H9 (cell line): Measurements from ENCODE around the gene KRT81. TPM values are rescaled to one million over a fixed set of nuclear protein-coding genes. Genes with fewer than 3 reads are reported as not detected.

Source experiments
- DNase-seq: peaks from one replicate; pipeline ENCODE4 v3.0.0-alpha.2; 2017
- H2AFZ ChIP-seq: one replicate; pipeline ENCODE4 v1.6.1; 2013; ENCODE audit warnings: mild to moderate bottlenecking, low read length, control low read depth, moderate library complexity
- H2AK5ac ChIP-seq: 2 replicates; pipeline ENCODE4 v1.6.1; 2013; ENCODE audit warnings: low read length, control low read depth, mixed read lengths; ENCODE audit not compliant: insufficient read length
- H2BK120ac ChIP-seq: one replicate; pipeline ENCODE4 v1.6.1; 2013; ENCODE audit warnings: low read depth, mild to moderate bottlenecking, low read length, control low read depth, inconsistent platforms; ENCODE audit not compliant: poor library complexity, severe bottlenecking
- H2BK12ac ChIP-seq: 2 replicates; pipeline ENCODE4 v1.6.1; 2013; ENCODE audit warnings: low read length, control low read depth, mixed read lengths, low read depth; ENCODE audit not compliant: insufficient read length
- H2BK15ac ChIP-seq: 2 replicates; pipeline ENCODE4 v1.6.1; 2013; ENCODE audit warnings: low read depth, low read length, control low read depth
- H2BK20ac ChIP-seq: one replicate; pipeline ENCODE4 v1.6.1; 2013; ENCODE audit warnings: low read depth, mild to moderate bottlenecking, low read length, control low read depth, inconsistent platforms; ENCODE audit not compliant: poor library complexity, severe bottlenecking
- H2BK5ac ChIP-seq: 2 replicates; pipeline ENCODE4 v1.6.1; 2013; ENCODE audit warnings: low read length, control low read depth, mixed read lengths; ENCODE audit not compliant: insufficient read length
- H3K14ac ChIP-seq: 2 replicates; pipeline ENCODE4 v1.6.1; 2013; ENCODE audit warnings: low read length, control low read depth; ENCODE audit not compliant: insufficient read depth
- H3K18ac ChIP-seq: 2 replicates; pipeline ENCODE4 v1.6.1; 2013; ENCODE audit warnings: low read depth, mild to moderate bottlenecking, mixed read lengths, low read length, control low read depth; ENCODE audit not compliant: insufficient read length
- H3K23ac ChIP-seq: 2 replicates; pipeline ENCODE4 v1.6.1; 2013; ENCODE audit warnings: low read length, control low read depth, mixed read lengths, low read depth; ENCODE audit not compliant: insufficient read length
- H3K23me2 ChIP-seq: 2 replicates; pipeline ENCODE4 v1.6.1; 2013; ENCODE audit warnings: low read depth, mild to moderate bottlenecking, mixed read lengths, low read length, control low read depth; ENCODE audit not compliant: insufficient read length, poor library complexity, severe bottlenecking
- H3K27ac ChIP-seq: 2 replicates; pipeline ENCODE4 v1.5.1; 2013; ENCODE audit warnings: low read length, control low read depth, mixed read lengths, low read depth; ENCODE audit not compliant: insufficient read length
- H3K27me3 ChIP-seq: 2 replicates; pipeline ENCODE4 v1.6.1; 2013; ENCODE audit warnings: low read length, control low read depth, inconsistent platforms; ENCODE audit not compliant: insufficient read depth
- H3K4ac ChIP-seq: 2 replicates; pipeline ENCODE4 v1.6.1; 2013; ENCODE audit warnings: low read depth, mild to moderate bottlenecking, control low read depth, inconsistent platforms, low read length, moderate library complexity
- H3K4me1 ChIP-seq: 2 replicates; pipeline ENCODE4 v1.6.1; 2013; ENCODE audit warnings: low read length, control low read depth, inconsistent platforms; ENCODE audit not compliant: insufficient read depth
- H3K4me2 ChIP-seq: 2 replicates; pipeline ENCODE4 v1.6.1; 2013; ENCODE audit warnings: low read length, control low read depth, mixed read lengths; ENCODE audit not compliant: insufficient read length, insufficient read depth
- H3K56ac ChIP-seq: 2 replicates; pipeline ENCODE4 v1.6.1; 2013; ENCODE audit warnings: low read depth, mild to moderate bottlenecking, mixed read lengths, low read length, control low read depth; ENCODE audit not compliant: insufficient read length
- H3K79me1 ChIP-seq: 2 replicates; pipeline ENCODE4 v1.6.1; 2013; ENCODE audit warnings: low read depth, mild to moderate bottlenecking, moderate library complexity, low read length, control low read depth, inconsistent platforms; ENCODE audit not compliant: insufficient read depth, poor library complexity, severe bottlenecking
- H3K79me2 ChIP-seq: 2 replicates; pipeline ENCODE4 v1.6.1; 2013; ENCODE audit warnings: low read length, control low read depth, inconsistent platforms; ENCODE audit not compliant: insufficient read depth
- H3K9ac ChIP-seq: 2 replicates; pipeline ENCODE4 v1.6.1; 2013; ENCODE audit warnings: low read length, control low read depth, mixed read lengths; ENCODE audit not compliant: insufficient read length; ENCODE audit errors: extremely low read depth
- H3K9me3 ChIP-seq: one replicate; pipeline ENCODE4 v1.6.1; 2013; ENCODE audit warnings: low read depth, low read length, inconsistent platforms; ENCODE audit not compliant: control insufficient read depth
- H3T11ph ChIP-seq: one replicate; pipeline ENCODE4 v1.6.1; 2013; ENCODE audit warnings: mild to moderate bottlenecking, low read length, control low read depth, inconsistent platforms
- H4K20me1 ChIP-seq: one replicate; pipeline ENCODE4 v1.6.1; 2013; ENCODE audit not compliant: control insufficient read depth, insufficient read length, insufficient read depth
- H4K5ac ChIP-seq: 2 replicates; pipeline ENCODE4 v1.6.1; 2013; ENCODE audit warnings: low read depth, mild to moderate bottlenecking, mixed read lengths, low read length, control low read depth; ENCODE audit not compliant: insufficient read length
- H4K8ac ChIP-seq: replicated peaks from 2 replicates; pipeline ENCODE4 v1.6.1; 2013; ENCODE audit warnings: low read length, control low read depth, mixed read lengths, low read depth; ENCODE audit not compliant: insufficient read length
- H4K91ac ChIP-seq: 2 replicates; pipeline ENCODE4 v1.6.1; 2013; ENCODE audit warnings: low read depth, mild to moderate bottlenecking, moderate library complexity, mixed read lengths, low read length, control low read depth; ENCODE audit not compliant: insufficient read length
- H3K27ac Mint-ChIP-seq, 3 experiments: 2 replicates in 2 of 3; 3 replicates in 1 of 3; pipeline ENCODE4 v1.8.0; 2020 to 2021; ENCODE audit warnings: mixed read lengths in 3 of 3, mild to moderate bottlenecking in 1 of 3, moderate library complexity in 1 of 3
- H3K27me3 Mint-ChIP-seq: 2 replicates; pipeline ENCODE4 v1.8.0; 2021; ENCODE audit warnings: low read depth, mild to moderate bottlenecking, moderate library complexity, mixed read lengths
- H3K36me3 Mint-ChIP-seq, 3 experiments: 2 replicates in 2 of 3; 3 replicates in 1 of 3; pipeline ENCODE4 v1.8.0; 2020 to 2021; ENCODE audit warnings: low read depth in 3 of 3, mixed read lengths in 3 of 3; ENCODE audit not compliant: insufficient read depth in 1 of 3
- H3K4me1 Mint-ChIP-seq, 2 experiments: 2 replicates each; pipeline ENCODE4 v1.8.0; 2020; ENCODE audit warnings: mixed read lengths in 2 of 2
- H3K4me3 Mint-ChIP-seq, 2 experiments: 2 replicates in 1 of 2; 3 replicates in 1 of 2; pipeline ENCODE4 v1.8.0; 2020 to 2021; ENCODE audit warnings: mild to moderate bottlenecking in 2 of 2, mixed read lengths in 2 of 2, moderate library complexity in 1 of 2
- H3K9me3 Mint-ChIP-seq, 2 experiments: 2 replicates in 1 of 2; 3 replicates in 1 of 2; pipeline ENCODE4 v1.8.0; 2020; ENCODE audit warnings: mild to moderate bottlenecking in 2 of 2, mixed read lengths in 2 of 2, moderate library complexity in 1 of 2
- CTCF ChIP-seq: fragments of 200-600 bp; sonication (generic); conservative IDR thresholded peaks from 3 replicates; pipeline ENCODE4 v1.8.0; 2021; ENCODE audit warnings: antibody characterized with exemption, mild to moderate bottlenecking
- WGBS: extraction: QIAGEN DNeasy Blood & Tissue Kit; methylation state at CpG from one replicate; pipeline ENCODE4 v1.1.7; 2013; ENCODE audit warnings: missing lambda C conversion rate, low lambda C conversion rate, mixed read lengths; ENCODE audit not compliant: insufficient read length; ENCODE audit errors: extremely low coverage; 5-methylcytosine and 5-hydroxymethylcytosine counted together
- total RNA-seq: library from RNA; stranded (reverse); gene quantifications from 2 replicates; pipeline ENCODE4 v1.2.1, GENCODE V29; 2021

KRT81 gene
- total RNA-seq, 1 experiment from 2014 or later = not detected

- Mint-ChIP-seq H3K27me3 (peaks cover 39% of the 10 kb centered on the region), H3K4me1 (peaks cover 2 to 4% of the 10 kb centered on the region in 2 experiments; a peak in 1 of 4 replicates), H3K27ac (no peak overlapping the region), H3K4me3 (no peak overlapping the region), H3K36me3 (no peaks in the 10 kb centered on the region), H3K9me3 (no peaks in the 10 kb centered on the region)
- Histone ChIP-seq H3K79me1 (no peaks in the 10 kb centered on the region), H2AK5ac (no peak overlapping the region), H3K79me2 (no peaks in the 10 kb centered on the region), H3K9ac (no peak overlapping the region), H3K9me3 (no peaks in the 10 kb centered on the region), H3K56ac (no peak overlapping the region), H2BK5ac (no peak overlapping the region), H2BK120ac (no peak overlapping the region), H3K23me2 (no peaks in the 10 kb centered on the region), H2BK12ac (no peak overlapping the region), H4K5ac (no peak overlapping the region), H4K20me1 (no peaks in the 10 kb centered on the region), H2BK15ac (no peak overlapping the region), H3K18ac (no peak overlapping the region), H3K14ac (no peak overlapping the region), H4K91ac (no peak overlapping the region), H2BK20ac (no peak overlapping the region), H3K4me2 (no peak overlapping the region), H3K27me3 (no peaks in the 10 kb centered on the region), H3K4me1 (0 out of 2 replicates have a peak, but pooled peaks cover 2% of the 10 kb centered on the region), H2AFZ (no peak overlapping the region), H3T11ph (no peak overlapping the region), H3K27ac (no peak overlapping the region), H3K4ac (no peak overlapping the region), H3K23ac (no peak overlapping the region), H4K8ac (no peak overlapping the region)
- WGBS = no CpG with 5 or more reads among the region's 1 CpG
- DNase-seq = no peak
- no peak for TF ChIP-seq CTCF
Measured at GRCh38 chr12:52322069-52322468, 30.7 kb upstream of the KRT81 start.
